SK-N-MC (cell line): ENCODE data around the gene P3H3.

Experiments
- EZH2 ChIP-seq: fragments of 200-600 bp; sonication (generic); IDR thresholded peaks from one replicate; pipeline ENCODE4 v1.6.1; 2017; ENCODE audit warnings: antibody characterized with exemption
- FOXP2 ChIP-seq: optimal IDR thresholded peaks from 2 replicates; pipeline ENCODE3; 2011; ENCODE audit warnings: mild to moderate bottlenecking, moderate library complexity; ENCODE audit not compliant: insufficient read depth; ENCODE audit errors: extremely low read length, control extremely low read depth
- POLR2AphosphoS5 ChIP-seq: IDR thresholded peaks from 2 replicates; pipeline ENCODE4 v1.6.1; 2012; ENCODE audit warnings: mild to moderate bottlenecking, low read depth, low read length, borderline replicate concordance

GRCh38 chr12:6796576-6796975, 31.6 kb upstream of the P3H3 start:
- no peak for TF ChIP-seq EZH2
- TF ChIP-seq POLR2AphosphoS5 = no peak
- no peak for TF ChIP-seq FOXP2
